HG03571 (cell line): Measurements from ENCODE around the gene TLE6.
"Not testable (repeated sequence)": the region's sequence is repeated elsewhere in the genome, so short reads cannot be mapped to it uniquely, and the experiment has no call there.

Experiments used
- ATAC-seq: cut with Tn5 transposase; IDR thresholded peaks from one replicate; pipeline ENCODE4 v1.9.1; 2021; ENCODE audit not compliant: unreplicated experiment

Gene TLE6

GRCh38 chr19:2977001-2977745, at the start of gene TLE6:
TLE6 (plus strand) TSS chr19:2977564; CDS start chr19:2978234, 670 bp downstream.
- peak; percentile 86 for ATAC-seq

GRCh38 chr19:2933490-2933910, 43.9 kb upstream of the TLE6 start:
- ATAC-seq, result no peak

- ATAC-seq, result not testable (repeated sequence)
Observed at GRCh38 chr19:2935863-2936262, 41.5 kb upstream of the TLE6 start.

- no peak for ATAC-seq
Observed at GRCh38 chr19:2942928-2943640, 34.3 kb upstream of the TLE6 start.

GRCh38 chr19:2944403-2944774, 33.0 kb upstream of the TLE6 start:
- ATAC-seq, result no peak

- ATAC-seq, result peak; percentile 95
Observed at GRCh38 chr19:2944775-2945574, 32.4 kb upstream of the TLE6 start, which contains the start of gene ZNF77. ZNF77 (minus strand) TSS chr19:2944971; CDS start chr19:2944840, 131 bp downstream.

GRCh38 chr19:2945575-2946184, 31.7 kb upstream of the TLE6 start:
- ATAC-seq, result no peak

GRCh38 chr19:2949939-2950285, 27.5 kb upstream of the TLE6 start:
- peak; percentile 18 for ATAC-seq

- peak; percentile 93 for ATAC-seq
Observed at GRCh38 chr19:2950286-2951124, 26.9 kb upstream of the TLE6 start.

GRCh38 chr19:2952953-2953481, 24.3 kb upstream of the TLE6 start:
- no peak for ATAC-seq

GRCh38 chr19:2957160-2957559, 20.2 kb upstream of the TLE6 start:
- no peak for ATAC-seq

- no peak for ATAC-seq
Observed at GRCh38 chr19:2960120-2960519, 17.2 kb upstream of the TLE6 start.

- ATAC-seq, result no peak
Observed at GRCh38 chr19:2962018-2962670, 15.2 kb upstream of the TLE6 start.

- no peak for ATAC-seq
Observed at GRCh38 chr19:2963122-2963521, 14.2 kb upstream of the TLE6 start.

- ATAC-seq, result not testable (repeated sequence)
Observed at GRCh38 chr19:2963631-2964030, 13.7 kb upstream of the TLE6 start.

GRCh38 chr19:2964874-2965273, 12.5 kb upstream of the TLE6 start:
- ATAC-seq, result no peak

- ATAC-seq, result no peak
Observed at GRCh38 chr19:2967972-2968371, 9.4 kb upstream of the TLE6 start.

GRCh38 chr19:2969104-2969504, 8.3 kb upstream of the TLE6 start:
- no peak for ATAC-seq

GRCh38 chr19:2970201-2970835, 7.0 kb upstream of the TLE6 start:
- ATAC-seq, result no peak
